Keratinocyte (primary cell): ENCODE results near the gene SLC16A7. TPM values are rescaled to one million over a fixed set of nuclear protein-coding genes. Genes with fewer than 3 reads are reported as not detected.

ENCODE experiments used
- DNase-seq: peaks from one replicate; pipeline ENCODE4 v3.0.0-alpha.2; 2011; ENCODE audit warnings: low read depth, missing footprints, low spot score
- FAIRE-seq: peaks from 2 replicates; lab custom pipeline; 2011; peaks lifted over from hg19 to GRCh38; lab: Jason Lieb, UNC
- H2AFZ ChIP-seq: 2 replicates; pipeline ENCODE4 v1.6.0; 2012; ENCODE audit warnings: low read length, control low read depth, inconsistent platforms; ENCODE audit not compliant: control insufficient read depth
- H3K27ac ChIP-seq: 2 replicates; pipeline ENCODE4 v1.5.1; 2011; ENCODE audit warnings: low read length; ENCODE audit not compliant: control insufficient read depth, insufficient read depth
- H3K27me3 ChIP-seq: 3 replicates; pipeline ENCODE4 v1.6.0; 2011; ENCODE audit warnings: low read length; ENCODE audit not compliant: control insufficient read depth, insufficient read depth; ENCODE audit errors: extremely low read depth
- H3K36me3 ChIP-seq, 2 experiments: 2 replicates in 1 of 2; 3 replicates in 1 of 2; pipeline ENCODE4 v1.5.1; 2011; ENCODE audit warnings: low read length in 2 of 2, mild to moderate bottlenecking in 1 of 2; ENCODE audit not compliant: control insufficient read depth in 2 of 2, insufficient read depth in 2 of 2; ENCODE audit errors: extremely low read depth in 1 of 2
- H3K4me1 ChIP-seq: 3 replicates; pipeline ENCODE4 v1.5.1; 2011; ENCODE audit warnings: low read length; ENCODE audit not compliant: control insufficient read depth, insufficient read depth; ENCODE audit errors: extremely low read depth
- H3K4me2 ChIP-seq: 3 replicates; pipeline ENCODE4 v1.6.0; 2011; ENCODE audit warnings: low read depth, low read length; ENCODE audit not compliant: control insufficient read depth, insufficient read depth; ENCODE audit errors: extremely low read depth
- H3K4me3 ChIP-seq, 3 experiments: fragments of 200-600 bp in 1 of 3; sonication (generic) in 1 of 3; 2 replicates in 2 of 3; 3 replicates in 1 of 3; pipeline ENCODE4 v1.5.1; 2011 to 2016; ENCODE audit warnings: low read length in 3 of 3, mild to moderate bottlenecking in 3 of 3, control low read depth in 2 of 3, inconsistent platforms in 1 of 3, low read depth in 1 of 3, mixed read lengths in 1 of 3, mixed run types in 1 of 3, moderate library complexity in 1 of 3; ENCODE audit not compliant: control insufficient read depth in 2 of 3, insufficient read depth in 2 of 3; ENCODE audit errors: extremely low read depth in 1 of 3
- H3K79me2 ChIP-seq: 2 replicates; pipeline ENCODE4 v1.6.0; 2012; ENCODE audit warnings: low read length; ENCODE audit not compliant: control insufficient read depth, insufficient read depth
- H3K9ac ChIP-seq: 3 replicates; pipeline ENCODE4 v1.6.0; 2011; ENCODE audit warnings: low read length; ENCODE audit not compliant: control insufficient read depth, insufficient read depth; ENCODE audit errors: extremely low read depth
- H3K9me1 ChIP-seq: 3 replicates; pipeline ENCODE4 v1.6.0; 2011; ENCODE audit warnings: low read length; ENCODE audit not compliant: control insufficient read depth, insufficient read depth; ENCODE audit errors: extremely low read depth
- H3K9me3 ChIP-seq: 2 replicates; pipeline ENCODE4 v1.5.1; 2012; ENCODE audit warnings: low read depth, low read length; ENCODE audit not compliant: control insufficient read depth
- H4K20me1 ChIP-seq: 3 replicates; pipeline ENCODE4 v1.6.0; 2011; ENCODE audit warnings: low read length; ENCODE audit not compliant: control insufficient read depth, insufficient read depth; ENCODE audit errors: extremely low read depth
- CTCF ChIP-seq, 3 experiments: IDR thresholded peaks in 1 of 3; conservative IDR thresholded peaks in 1 of 3; optimal IDR thresholded peaks in 1 of 3; 2 replicates in 2 of 3; 3 replicates in 1 of 3; pipeline versions ENCODE3 to v1.5.1; 2011; ENCODE audit warnings: low read length in 3 of 3, mild to moderate bottlenecking in 3 of 3, moderate library complexity in 2 of 3, control low read depth in 1 of 3, inconsistent platforms in 1 of 3; ENCODE audit not compliant: insufficient read depth in 2 of 3; ENCODE audit errors: extremely low read depth in 1 of 3
- EZH2 ChIP-seq: IDR thresholded peaks from one replicate; pipeline ENCODE4 v1.6.1; 2012; ENCODE audit warnings: inconsistent platforms, mild to moderate bottlenecking, low read length, moderate library complexity
- dilution Hi-C: fragments of 300-500 bp; cut with MboI; formaldehyde crosslinking; loops from one replicate; pipeline ENCODE4 v1.7.0; 2020; ENCODE audit warnings: low sequenced_read_pairs; ENCODE audit not compliant: extremely low pct_ligation_motif_present
- polyA plus RNA-seq, 5 experiments: library from polyadenylated mRNA; depleted of rRNA in 3 of 5; stranded (reverse) in 3 of 5; stranded (forward) in 1 of 5; unstranded in 1 of 5; fragments of >200 nt; gene quantifications; 1 replicate in 1 of 5; 2 replicates in 3 of 5; 3 replicates in 1 of 5; pipeline versions ENCODE4 v1.2.1 to v1.2.3, GENCODE V29; 2011 to 2012; ENCODE audit warnings: missing spikeins in 2 of 5, low read depth in 1 of 5, low replicate concordance in 1 of 5

The SLC16A7 gene
- polyA plus RNA-seq, 1 donor (not counting 4 experiments of a cell fraction or from before 2014, with no cell fraction given) = 0.87 TPM

GRCh38 chr12:59620326-59620725 is 24.5 kb downstream of the SLC16A7 start:
- H3K4me1 ChIP-seq = no peaks in the 10 kb centered on the region
- H3K9me1 ChIP-seq = no peaks in the 10 kb centered on the region
- H3K36me3 ChIP-seq = no peaks in the 10 kb centered on the region
- FAIRE-seq (no peak), DNase-seq (no peak)
- no peaks in the 10 kb centered on the region for H3K27me3 ChIP-seq
- TF ChIP-seq EZH2 = no peak
- TF ChIP-seq CTCF (optimal IDR thresholded peaks at IDR 0.05 in 1 of 3, IDR thresholded peaks at IDR 0.05 in 1 of 3, conservative IDR thresholded peaks at IDR 0.05 in 1 of 3; ENCODE audit: extremely low read depth in 1 of 3, insufficient read depth in 2 of 3, low read length in 3 of 3) = no peak
- H3K79me2 ChIP-seq = no peaks in the 10 kb centered on the region
- dilution Hi-C loops = no loop called here
- H3K4me2 ChIP-seq = no peak overlapping the region
- H3K9ac ChIP-seq = no peak overlapping the region
- H2AFZ ChIP-seq = no peak overlapping the region
- H3K4me3 ChIP-seq = no peak overlapping the region
- no peaks in the 10 kb centered on the region for H3K9me3 ChIP-seq
- no peaks in the 10 kb centered on the region for H4K20me1 ChIP-seq
- H3K27ac ChIP-seq = no peak overlapping the region

GRCh38 chr12:59624732-59625460 is 29.1 kb downstream of the SLC16A7 start:
- Histone ChIP-seq H4K20me1 (no peaks in the 10 kb centered on the region), H3K9me3 (no peaks in the 10 kb centered on the region), H3K27me3 (no peaks in the 10 kb centered on the region), H3K4me1 (no peaks in the 10 kb centered on the region), H3K9ac (no peak overlapping the region), H3K27ac (no peak overlapping the region), H2AFZ (no peak overlapping the region), H3K9me1 (no peaks in the 10 kb centered on the region), H3K4me2 (no peak overlapping the region), H3K36me3 (no peaks in the 10 kb centered on the region), H3K79me2 (no peaks in the 10 kb centered on the region), H3K4me3 (no peak overlapping the region)
- DNase-seq = no peak
- dilution Hi-C loops = no loop called here
- no peak for FAIRE-seq
- TF ChIP-seq EZH2 = no peak
- TF ChIP-seq CTCF (optimal IDR thresholded peaks at IDR 0.05 in 1 of 3, IDR thresholded peaks at IDR 0.05 in 1 of 3, conservative IDR thresholded peaks at IDR 0.05 in 1 of 3; ENCODE audit: extremely low read depth in 1 of 3, insufficient read depth in 2 of 3, low read length in 3 of 3) = no peak
